Activated B cell treated with CpG ODN at 0.5 μM for 24 hours (primary cell): ENCODE data around the gene GABARAP. TPM values are rescaled to one million over a fixed set of nuclear protein-coding genes. Genes with fewer than 3 reads are reported as not detected.

Experiments used
- ATAC-seq: fragments of 200-7000 bp; cut with Tn5 transposase; one replicate; pipeline ENCODE4 v1.10.0; 2021; ENCODE audit warnings: low read depth, mild to moderate bottlenecking, moderate library complexity
- CTCF ChIA-PET: fragments of 350-600 bp; sonication (Branson Sonifier 250); formaldehyde crosslinking; loops from one replicate; lab custom pipeline; 2021; ENCODE audit warnings: antibody characterized with exemption; lab: Charles Lee
- POLR2A ChIA-PET: fragments of 350-600 bp; sonication (Branson Sonifier 250); formaldehyde crosslinking; loops from one replicate; lab custom pipeline; 2021; ENCODE audit warnings: antibody characterized with exemption; lab: Charles Lee
- DNase-seq: peaks from one replicate; pipeline ENCODE4 v3.0.0; 2022
- H3K27ac Mint-ChIP-seq: one replicate; pipeline ENCODE4 v1.8.0; 2020; ENCODE audit warnings: mixed read lengths
- H3K27me3 Mint-ChIP-seq: one replicate; pipeline ENCODE4 v1.8.0; 2021; ENCODE audit warnings: mixed read lengths
- H3K36me3 Mint-ChIP-seq: one replicate; pipeline ENCODE4 v1.8.0; 2021; ENCODE audit warnings: low read depth, mixed read lengths
- H3K4me1 Mint-ChIP-seq: one replicate; pipeline ENCODE4 v1.8.0; 2021; ENCODE audit warnings: mixed read lengths
- H3K4me3 Mint-ChIP-seq: one replicate; pipeline ENCODE4 v1.8.0; 2020; ENCODE audit warnings: mild to moderate bottlenecking, mixed read lengths
- H3K9me3 Mint-ChIP-seq: one replicate; pipeline ENCODE4 v1.8.0; 2020; ENCODE audit warnings: mixed read lengths
- intact Hi-C: fragments of 100-400 bp; cut with micrococcal nuclease; formaldehyde crosslinking; loops from one replicate; pipeline ENCODE4 v1.15.1; 2024
- total RNA-seq: library from RNA; stranded (reverse); gene quantifications from 2 replicates; pipeline ENCODE4 v1.2.3, GENCODE V29; 2022
- TF ChIP-seq, protein P1 (sequence below): fragments of 200-600 bp; IDR thresholded peaks from one replicate; pipeline ENCODE4 v1.8.0; 2022; ENCODE audit warnings: antibody characterized with exemption, mild to moderate bottlenecking

Gene GABARAP
- total RNA-seq = 291 and 325 TPM in 2 replicates

DNA sequence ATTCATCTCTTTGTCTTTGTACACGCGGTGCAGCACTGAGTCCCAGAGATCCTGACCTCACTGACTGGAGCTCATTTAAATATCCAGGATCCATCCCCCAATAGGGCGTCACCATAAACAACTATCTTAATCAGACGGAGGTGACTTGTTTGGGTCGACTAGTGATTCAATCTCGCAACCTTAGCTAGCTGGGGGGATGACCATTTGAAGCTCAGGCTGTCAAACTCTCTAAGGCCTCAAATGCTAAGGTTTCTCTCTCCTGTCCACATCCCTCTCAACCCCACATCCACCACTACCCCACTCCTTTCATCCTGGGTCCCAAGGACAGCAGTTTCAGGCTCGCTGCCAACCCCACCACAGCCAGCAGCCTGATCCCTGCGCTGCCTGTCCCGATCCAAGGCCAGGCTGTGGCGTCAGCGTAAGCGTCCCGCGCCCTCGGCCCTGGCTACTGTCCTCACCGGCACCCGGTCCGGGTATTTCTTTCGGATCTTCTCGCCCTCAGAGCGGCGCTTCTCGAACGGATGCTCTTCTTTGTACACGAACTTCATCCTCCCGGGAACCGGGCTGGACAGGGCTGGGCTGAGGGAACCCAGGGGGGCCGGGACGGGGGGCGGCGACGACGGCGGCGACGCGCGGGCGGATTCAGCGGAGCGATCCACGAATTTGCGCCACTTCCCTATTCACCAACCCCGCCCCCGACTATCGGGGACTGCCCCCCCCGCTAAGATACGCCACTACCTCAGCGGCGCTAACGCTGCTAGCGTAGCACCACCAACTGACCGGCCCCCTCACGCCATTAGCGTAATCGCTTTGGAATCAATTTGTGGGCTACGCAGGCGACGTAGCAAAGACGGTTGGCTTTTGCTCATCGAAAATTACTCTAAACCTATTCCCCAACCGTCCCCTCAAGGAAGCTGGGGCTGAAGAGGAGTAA is at the start of gene GABARAP:
TSS of gene GABARAP (minus strand) at position 667 of the 934 bp plus-strand sequence. CDS start at position 548, 119 bp downstream.
- peaks cover 43% of the 10 kb centered on the region for H3K4me1 Mint-ChIP-seq
- peak within 1 kb of the TSS; percentile 99 for H3K4me3 Mint-ChIP-seq
- CTCF ChIA-PET = interaction anchor here (0.7 to 1.3 kb wide), 4 partner anchors 9 to 190 kb away, joined by 3 to 8 read pairs (median 4); partner anchors contain the start of genes ACADVL, CTDNEP1 and DLG4
- no peaks in the 10 kb centered on the region for H3K9me3 Mint-ChIP-seq
- DNase-seq = peak; percentile 91
- H3K27ac Mint-ChIP-seq = peak within 1 kb of the TSS; percentile 100
- POLR2A ChIA-PET = interaction anchor here (0.5 to 15.0 kb wide), 18 partner anchors 8 to 1053 kb away, joined by 3 to 245 read pairs (median 8); partner anchors contain the start of genes ACADVL, ACAP1, CTDNEP1 and DLG4
- H3K36me3 Mint-ChIP-seq = peaks cover 67% of the 10 kb centered on the region
- intact Hi-C loops = loop anchor here (1.0 kb wide), 3 partner anchors 10 to 65 kb away; partner anchors contain the start of genes EIF5A and ELP5
- TF ChIP-seq, protein P1, sequence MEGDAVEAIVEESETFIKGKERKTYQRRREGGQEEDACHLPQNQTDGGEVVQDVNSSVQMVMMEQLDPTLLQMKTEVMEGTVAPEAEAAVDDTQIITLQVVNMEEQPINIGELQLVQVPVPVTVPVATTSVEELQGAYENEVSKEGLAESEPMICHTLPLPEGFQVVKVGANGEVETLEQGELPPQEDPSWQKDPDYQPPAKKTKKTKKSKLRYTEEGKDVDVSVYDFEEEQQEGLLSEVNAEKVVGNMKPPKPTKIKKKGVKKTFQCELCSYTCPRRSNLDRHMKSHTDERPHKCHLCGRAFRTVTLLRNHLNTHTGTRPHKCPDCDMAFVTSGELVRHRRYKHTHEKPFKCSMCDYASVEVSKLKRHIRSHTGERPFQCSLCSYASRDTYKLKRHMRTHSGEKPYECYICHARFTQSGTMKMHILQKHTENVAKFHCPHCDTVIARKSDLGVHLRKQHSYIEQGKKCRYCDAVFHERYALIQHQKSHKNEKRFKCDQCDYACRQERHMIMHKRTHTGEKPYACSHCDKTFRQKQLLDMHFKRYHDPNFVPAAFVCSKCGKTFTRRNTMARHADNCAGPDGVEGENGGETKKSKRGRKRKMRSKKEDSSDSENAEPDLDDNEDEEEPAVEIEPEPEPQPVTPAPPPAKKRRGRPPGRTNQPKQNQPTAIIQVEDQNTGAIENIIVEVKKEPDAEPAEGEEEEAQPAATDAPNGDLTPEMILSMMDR = no peak
- H3K27me3 Mint-ChIP-seq = no peaks in the 10 kb centered on the region
- ATAC-seq = peak; percentile 51

DNA sequence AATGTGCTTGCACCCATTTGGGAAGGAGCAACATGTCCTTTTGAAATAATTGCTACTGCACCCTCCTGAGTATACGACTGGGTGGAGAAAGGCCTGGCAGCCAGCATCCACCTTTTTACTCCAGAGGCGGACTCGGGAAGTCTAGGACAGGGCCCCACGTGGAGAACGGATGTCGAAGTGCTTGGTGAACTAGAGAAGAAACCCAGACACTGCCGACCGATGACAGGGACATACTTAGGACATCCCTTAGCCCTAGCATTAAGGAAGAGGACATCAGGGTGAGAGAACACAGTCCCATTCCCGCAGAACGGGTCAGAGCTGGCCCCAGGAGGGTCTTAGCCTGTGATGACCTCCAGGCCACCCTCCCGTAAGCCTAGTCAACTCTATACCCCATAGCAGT is 48.4 kb upstream of the GABARAP start:
- DNase-seq (no peak), ATAC-seq (no peak)
- H3K27ac Mint-ChIP-seq = no peak overlapping the region
- no peak overlapping the region for H3K4me3 Mint-ChIP-seq
- no peaks in the 10 kb centered on the region for H3K9me3 Mint-ChIP-seq
- intact Hi-C loops = no loop called here
- no peaks in the 10 kb centered on the region for H3K36me3 Mint-ChIP-seq
- TF ChIP-seq, protein P1 = no peak
- ChIA-PET CTCF (no interaction called here), POLR2A (no interaction called here)
- peaks cover 15% of the 10 kb centered on the region for H3K4me1 Mint-ChIP-seq
- peaks cover 43% of the 10 kb centered on the region for H3K27me3 Mint-ChIP-seq

DNA sequence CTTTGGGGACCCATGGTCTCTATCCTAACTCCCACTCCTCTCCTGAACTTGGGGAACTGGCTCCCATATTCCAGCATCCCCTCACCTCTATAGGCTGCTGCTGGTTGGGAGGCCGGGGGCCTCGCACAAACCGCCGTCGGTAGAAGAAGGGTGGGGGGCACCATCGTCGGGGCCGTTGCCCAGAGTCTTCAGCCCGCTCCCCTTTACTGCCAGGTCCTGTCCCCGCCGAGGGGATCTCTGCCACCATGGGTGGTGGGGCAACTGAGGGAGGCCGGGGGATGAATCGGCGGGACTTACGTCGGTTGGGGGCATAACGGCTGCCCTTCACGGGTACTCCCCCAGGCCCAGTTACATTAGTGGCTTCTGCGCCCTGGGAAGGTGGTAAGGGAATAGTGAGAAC is 47.9 kb upstream of the GABARAP start:
- ATAC-seq = no peak
- H3K36me3 Mint-ChIP-seq = no peaks in the 10 kb centered on the region
- H3K9me3 Mint-ChIP-seq = no peaks in the 10 kb centered on the region
- no peak for DNase-seq
- no peak overlapping the region for H3K4me3 Mint-ChIP-seq
- H3K27me3 Mint-ChIP-seq = peaks cover 40% of the 10 kb centered on the region
- intact Hi-C loops = no loop called here
- CTCF ChIA-PET = no interaction called here
- POLR2A ChIA-PET = no interaction called here
- no peak overlapping the region for H3K27ac Mint-ChIP-seq
- peaks cover 12% of the 10 kb centered on the region for H3K4me1 Mint-ChIP-seq
- TF ChIP-seq, protein P1 = no peak

DNA sequence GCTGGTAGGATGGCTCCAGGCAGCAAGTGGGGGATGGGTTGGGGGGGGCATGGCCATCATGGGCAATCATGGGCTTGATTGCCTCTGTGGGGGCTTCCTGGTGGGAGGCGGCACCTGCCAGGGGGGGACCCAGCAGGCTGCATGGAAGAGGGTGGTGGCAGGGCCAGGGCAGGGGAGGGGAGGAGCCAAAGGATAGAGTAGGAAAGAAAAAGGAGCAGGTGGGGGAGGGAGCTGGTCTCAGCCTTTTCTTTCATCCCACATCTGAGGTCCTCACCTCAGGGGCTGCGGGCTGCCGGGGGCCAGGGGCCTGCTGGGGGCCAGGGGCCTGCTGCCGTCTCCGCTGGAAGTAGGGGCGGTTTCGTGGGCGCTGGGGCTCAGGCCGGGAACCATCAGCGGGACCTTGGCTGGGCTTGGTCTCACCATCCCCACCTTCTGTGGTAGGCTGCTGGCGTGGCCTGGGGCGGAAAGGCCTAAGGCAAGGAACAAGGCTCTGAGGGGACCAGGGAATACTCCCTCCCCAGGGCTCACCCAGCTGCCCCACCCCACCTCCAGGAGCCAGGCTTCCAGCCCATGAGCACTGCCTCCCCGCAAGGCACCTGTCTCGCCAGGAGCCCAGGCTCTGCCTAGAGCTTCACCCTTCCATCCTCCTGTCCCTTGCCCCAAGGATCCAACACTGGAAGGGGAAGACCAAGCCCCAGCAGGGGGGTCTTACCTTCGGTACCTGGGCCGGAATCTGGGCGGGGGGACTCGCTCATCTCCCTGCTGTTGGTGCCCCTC is 47.2 kb upstream of the GABARAP start:
- POLR2A ChIA-PET = no interaction called here
- H3K9me3 Mint-ChIP-seq = no peaks in the 10 kb centered on the region
- ATAC-seq = no peak
- TF ChIP-seq, protein P1 = no peak
- no peak overlapping the region for H3K27ac Mint-ChIP-seq
- CTCF ChIA-PET = no interaction called here
- intact Hi-C loops = no loop called here
- peaks cover 37% of the 10 kb centered on the region for H3K27me3 Mint-ChIP-seq
- H3K4me1 Mint-ChIP-seq = peaks cover 8% of the 10 kb centered on the region
- H3K4me3 Mint-ChIP-seq = no peak overlapping the region
- H3K36me3 Mint-ChIP-seq = no peaks in the 10 kb centered on the region
- no peak for DNase-seq
